Measurements from ENCODE around the gene TIAM2. TPM values are rescaled to one million over a fixed set of nuclear protein-coding genes. Genes with fewer than 3 reads are reported as not detected.
"Not testable (repeated sequence)": the region's sequence is repeated elsewhere in the genome, so short reads cannot be mapped to it uniquely, and the experiment has no call there.

The TIAM2 gene
- total and polyA plus RNA-seq, 7 donors = 1.2 to 15.8 (median 11.0) TPM

- 77 to 85% methylated on average over 5 of the region's 5 CpGs for WGBS, 2 donors
These were observed 121.4 kb downstream of the TIAM2 start for GRCh38 chr6:155116571-155116910.

GRCh38 chr6:155117256-155117655 lies 122.1 kb downstream of the TIAM2 start:
- no peak for TF ChIP-seq POLR2AphosphoS5 (IDR thresholded peaks at IDR 0.05)
- no peak for TF ChIP-seq CTCF (IDR thresholded peaks at IDR 0.05)
- Histone ChIP-seq H3K4me3 (no peak overlapping the region), H3K36me3 (no peaks in the 10 kb centered on the region), H3K27me3 (no peaks in the 10 kb centered on the region), H3K27ac (no peak overlapping the region), H3K4me1 (peaks cover 0 to 27% (median 14%) of the 10 kb centered on the region in 4 donors), H3K9me3 (no peaks in the 10 kb centered on the region)
- DNase-seq = no peak
- intact Hi-C loops (cut with DNase I) = no loop called here
- WGBS, 2 donors = 84 to 88% methylated on average over 13 of the region's 13 CpGs

More at GRCh38 chr6:155116571-155116910, 121.4 kb downstream of the TIAM2 start:
- no peak for DNase-seq
- H3K4me1 ChIP-seq = peaks cover 0 to 19% (median 14%) of the 10 kb centered on the region in 4 donors
- H3K27ac ChIP-seq = no peak overlapping the region
- no peaks in the 10 kb centered on the region for H3K36me3 ChIP-seq
- no peaks in the 10 kb centered on the region for H3K27me3 ChIP-seq
- TF ChIP-seq EP300 (IDR thresholded peaks at IDR 0.05) (no peak), POLR2AphosphoS5 (IDR thresholded peaks at IDR 0.05) (no peak), POLR2A (IDR thresholded peaks at IDR 0.05) (no peak), CTCF (IDR thresholded peaks at IDR 0.05) (no peak)
- no peak overlapping the region for H3K4me3 ChIP-seq
- no peaks in the 10 kb centered on the region for H3K9me3 ChIP-seq
- intact Hi-C loops (cut with DNase I) = no loop called here

- no peak for DNase-seq
- Histone ChIP-seq H3K4me1 (peaks cover 0 to 27% (median 14%) of the 10 kb centered on the region in 4 donors), H3K27ac (no peak overlapping the region), H3K36me3 (no peaks in the 10 kb centered on the region), H3K27me3 (no peaks in the 10 kb centered on the region), H3K9me3 (no peaks in the 10 kb centered on the region), H3K4me3 (no peak overlapping the region)
- 84 to 87% methylated on average over 5 of the region's 5 CpGs for WGBS, 2 donors
- TF ChIP-seq CTCF (IDR thresholded peaks at IDR 0.05) = no peak
- TF ChIP-seq POLR2A (IDR thresholded peaks at IDR 0.05) = no peak
- TF ChIP-seq POLR2AphosphoS5 (IDR thresholded peaks at IDR 0.05) = no peak
- TF ChIP-seq EP300 (IDR thresholded peaks at IDR 0.05) = no peak
- intact Hi-C loops (cut with DNase I) = no loop called here
These were observed 122.7 kb downstream of the TIAM2 start for GRCh38 chr6:155117785-155118184.

GRCh38 chr6:155119201-155119600 lies 124.1 kb downstream of the TIAM2 start:
- H3K27me3 ChIP-seq; intact Hi-C loops (cut with DNase I): not testable (repeated sequence)
- 97% methylated on average over 5 of the region's 5 CpGs for WGBS, 2 donors

GRCh38 chr6:155120034-155120433 lies 124.9 kb downstream of the TIAM2 start:
- no peaks in the 10 kb centered on the region for H3K9me3 ChIP-seq
- no peak overlapping the region for H3K4me3 ChIP-seq
- intact Hi-C loops (cut with DNase I) = no loop called here
- no peaks in the 10 kb centered on the region for H3K36me3 ChIP-seq
- 76 to 89% methylated on average over 6 of the region's 6 CpGs for WGBS, 2 donors
- peaks cover 0 to 27% (median 14%) of the 10 kb centered on the region in 4 donors for H3K4me1 ChIP-seq
- no peak overlapping the region for H3K27ac ChIP-seq
- no peak for DNase-seq
- no peaks in the 10 kb centered on the region for H3K27me3 ChIP-seq
- no peak for TF ChIP-seq POLR2A (IDR thresholded peaks at IDR 0.05)
- TF ChIP-seq CTCF (IDR thresholded peaks at IDR 0.05) = no peak
- TF ChIP-seq EP300 (IDR thresholded peaks at IDR 0.05) = no peak
- no peak for TF ChIP-seq POLR2AphosphoS5 (IDR thresholded peaks at IDR 0.05)

More at GRCh38 chr6:155119201-155119600, 124.1 kb downstream of the TIAM2 start:
- H3K4me3 ChIP-seq, DNase-seq, H3K9me3 ChIP-seq, H3K36me3 ChIP-seq, H3K27ac ChIP-seq: not testable (repeated sequence)
- H3K4me1 ChIP-seq = peaks cover 0 to 27% (median 14%) of the 10 kb centered on the region in 4 donors

All from sigmoid colon (tissue), 7 donors.